HEK293 (cell line): ENCODE results near the gene ENO2.

Source experiments
- CTCF ChIA-PET: fragments of 350-600 bp; formaldehyde crosslinking; extraction: SDS; loops from one replicate; lab custom pipeline; 2021; ENCODE audit warnings: antibody characterized with exemption; lab: Yijun Ruan, JAX
- POLR2A ChIA-PET: fragments of 300-600 bp; formaldehyde crosslinking; extraction: SDS; loops from one replicate; lab custom pipeline; 2020; ENCODE audit warnings: antibody characterized with exemption, inconsistent platforms; lab: Yijun Ruan, JAX
- H3K27ac ChIP-seq: fragments of 200-500 bp; sonication (Bioruptor generic); 2 replicates; pipeline ENCODE4 v1.5.1; 2014; ENCODE audit warnings: low read depth, low read length, control low read depth, inconsistent platforms; ENCODE audit errors: extremely low read depth
- H3K36me3 ChIP-seq, 2 experiments: fragments of 200-500 bp in 1 of 2; sonication (Bioruptor generic) in 1 of 2; 1 replicate in 1 of 2; 2 replicates in 1 of 2; pipeline ENCODE4 v1.5.1; 2014 to 2017; ENCODE audit warnings: inconsistent platforms in 2 of 2, low read length in 2 of 2; ENCODE audit not compliant: control insufficient read depth in 2 of 2, insufficient read depth in 1 of 2
- H3K4me1 ChIP-seq: fragments of 200-500 bp; sonication (Bioruptor generic); 2 replicates; pipeline ENCODE4 v1.5.1; 2014; ENCODE audit warnings: mild to moderate bottlenecking, low read length, inconsistent platforms; ENCODE audit not compliant: control insufficient read depth, insufficient read depth
- H3K4me3 ChIP-seq: 2 replicates; pipeline ENCODE4 v1.5.1; 2011; ENCODE audit warnings: low read depth, mild to moderate bottlenecking, control low read depth, low read length, moderate library complexity
- H3K9me3 ChIP-seq: fragments of 200-500 bp; sonication (Bioruptor generic); 2 replicates; pipeline ENCODE4 v1.5.1; 2014; ENCODE audit warnings: low read depth, low read length, inconsistent platforms; ENCODE audit not compliant: control insufficient read depth, insufficient read depth
- HOXA7 ChIP-seq: sonication (generic); formaldehyde crosslinking; IDR thresholded peaks from 2 replicates; pipeline ENCODE4 v1.8.1; 2022; ENCODE audit warnings: missing genetic modification reagents, borderline replicate concordance
- KLF1 ChIP-seq: fragments of 450-650 bp; formaldehyde crosslinking; IDR thresholded peaks from 2 replicates; pipeline ENCODE4 v1.5.1; 2016; ENCODE audit warnings: missing biosample characterization, missing genetic modification characterization
- KLF16 ChIP-seq: fragments of 450-650 bp; formaldehyde crosslinking; IDR thresholded peaks from 2 replicates; pipeline ENCODE4 v1.5.1; 2017; ENCODE audit warnings: missing biosample characterization, missing genetic modification characterization
- KLF8 ChIP-seq: fragments of 450-650 bp; formaldehyde crosslinking; IDR thresholded peaks from 2 replicates; pipeline ENCODE4 v1.5.1; 2016; ENCODE audit warnings: missing biosample characterization, missing genetic modification characterization
- PRDM4 ChIP-seq: fragments of 450-650 bp; formaldehyde crosslinking; IDR thresholded peaks from 2 replicates; pipeline ENCODE4 v1.5.1; 2017; ENCODE audit warnings: missing biosample characterization, missing genetic modification characterization
- REPIN1 ChIP-seq: fragments of 450-650 bp; formaldehyde crosslinking; IDR thresholded peaks from 2 replicates; pipeline ENCODE4 v1.5.1; 2017; ENCODE audit warnings: missing biosample characterization, missing genetic modification characterization, low read depth
- SP7 ChIP-seq: fragments of 450-650 bp; formaldehyde crosslinking; IDR thresholded peaks from 2 replicates; pipeline ENCODE4 v1.5.1; 2016; ENCODE audit warnings: missing biosample characterization, missing genetic modification characterization
- WT1 ChIP-seq: fragments of 450-650 bp; formaldehyde crosslinking; IDR thresholded peaks from 2 replicates; pipeline ENCODE4 v1.5.1; 2016; ENCODE audit warnings: missing biosample characterization, missing genetic modification characterization
- ZBTB1 ChIP-seq: fragments of 450-650 bp; formaldehyde crosslinking; IDR thresholded peaks from 2 replicates; pipeline ENCODE4 v1.5.1; 2016; ENCODE audit warnings: missing biosample characterization, missing genetic modification characterization
- ZNF138 ChIP-seq: fragments of 450-650 bp; formaldehyde crosslinking; IDR thresholded peaks from 2 replicates; pipeline ENCODE4 v1.5.1; 2016; ENCODE audit warnings: missing biosample characterization, missing genetic modification characterization, borderline replicate concordance
- ZNF146 ChIP-seq: fragments of 450-650 bp; formaldehyde crosslinking; IDR thresholded peaks from 2 replicates; pipeline ENCODE4 v1.5.1; 2016; ENCODE audit warnings: missing biosample characterization, missing genetic modification characterization
- ZNF292 ChIP-seq: fragments of 450-650 bp; formaldehyde crosslinking; IDR thresholded peaks from 2 replicates; pipeline ENCODE4 v1.5.1; 2016; ENCODE audit warnings: low read depth, missing biosample characterization, missing genetic modification characterization, borderline replicate concordance
- ZNF302 ChIP-seq: fragments of 450-650 bp; formaldehyde crosslinking; IDR thresholded peaks from 2 replicates; pipeline ENCODE4 v1.5.1; 2016; ENCODE audit warnings: missing biosample characterization, missing genetic modification characterization, low read depth
- ZNF311 ChIP-seq: fragments of 450-650 bp; formaldehyde crosslinking; IDR thresholded peaks from 2 replicates; pipeline ENCODE4 v1.5.1; 2017; ENCODE audit warnings: missing biosample characterization, missing genetic modification characterization, borderline replicate concordance
- ZNF473 ChIP-seq: fragments of 450-650 bp; formaldehyde crosslinking; IDR thresholded peaks from 2 replicates; pipeline ENCODE4 v1.5.1; 2017; ENCODE audit warnings: missing biosample characterization, missing genetic modification characterization
- ZNF785 ChIP-seq: fragments of 450-650 bp; formaldehyde crosslinking; IDR thresholded peaks from 2 replicates; pipeline ENCODE4 v1.5.1; 2016; ENCODE audit warnings: missing biosample characterization, missing genetic modification characterization
- TF ChIP-seq, protein P1 (sequence below): fragments of 450-650 bp; formaldehyde crosslinking; IDR thresholded peaks from 2 replicates; pipeline ENCODE4 v1.5.1; 2017; ENCODE audit warnings: missing biosample characterization, missing genetic modification characterization

Gene ENO2

DNA sequence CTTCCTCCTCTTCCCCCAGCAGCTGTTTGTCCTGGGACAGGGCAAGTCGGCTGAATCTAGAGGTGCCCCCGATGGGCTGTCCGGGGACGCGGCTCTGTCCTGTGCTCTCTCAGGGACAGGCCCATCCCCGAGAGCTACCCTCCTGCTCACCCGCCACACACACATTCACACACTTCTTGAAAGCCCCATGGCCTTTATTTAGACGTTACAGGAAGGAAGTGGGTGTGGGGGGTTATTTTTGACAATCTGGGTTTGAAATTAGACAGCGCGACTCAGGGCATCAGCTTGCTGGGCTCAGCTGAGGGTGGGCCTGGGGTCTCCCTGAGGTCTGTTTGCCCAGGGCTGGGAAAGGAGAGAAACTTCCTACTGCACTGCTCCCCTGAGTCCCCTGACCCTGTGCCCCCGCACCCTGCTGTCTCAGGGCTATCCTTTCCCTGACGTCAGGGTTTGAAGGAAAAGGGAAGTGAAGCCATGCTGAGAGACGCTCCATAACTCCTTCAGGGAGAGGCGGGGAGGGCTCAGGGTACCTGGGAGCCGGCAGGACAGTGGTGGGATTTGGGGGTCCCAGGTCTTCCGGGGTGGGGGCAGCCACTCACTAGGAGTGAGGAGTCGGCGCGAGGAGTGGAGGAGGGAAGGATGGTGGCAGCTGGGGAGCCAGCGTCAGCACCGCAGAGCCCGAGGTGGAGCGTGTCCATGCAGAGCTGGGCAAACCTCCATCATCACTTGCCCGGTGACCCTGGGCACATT, 44.9 kb downstream of the ENO2 start:
- no peak for TF ChIP-seq KLF1 (tag by site-specific recombination)
- no peak for TF ChIP-seq ZNF473 (tag by site-specific recombination)
- no peak for TF ChIP-seq KLF8
- no peak for TF ChIP-seq ZNF292 (tag by site-specific recombination)
- no peak for TF ChIP-seq ZBTB1 (tag by site-specific recombination)
- TF ChIP-seq ZNF785, result no peak
- no peak for TF ChIP-seq SP7 (tag by site-specific recombination)
- TF ChIP-seq WT1 (tag by site-specific recombination), result no peak
- TF ChIP-seq, protein P1, sequence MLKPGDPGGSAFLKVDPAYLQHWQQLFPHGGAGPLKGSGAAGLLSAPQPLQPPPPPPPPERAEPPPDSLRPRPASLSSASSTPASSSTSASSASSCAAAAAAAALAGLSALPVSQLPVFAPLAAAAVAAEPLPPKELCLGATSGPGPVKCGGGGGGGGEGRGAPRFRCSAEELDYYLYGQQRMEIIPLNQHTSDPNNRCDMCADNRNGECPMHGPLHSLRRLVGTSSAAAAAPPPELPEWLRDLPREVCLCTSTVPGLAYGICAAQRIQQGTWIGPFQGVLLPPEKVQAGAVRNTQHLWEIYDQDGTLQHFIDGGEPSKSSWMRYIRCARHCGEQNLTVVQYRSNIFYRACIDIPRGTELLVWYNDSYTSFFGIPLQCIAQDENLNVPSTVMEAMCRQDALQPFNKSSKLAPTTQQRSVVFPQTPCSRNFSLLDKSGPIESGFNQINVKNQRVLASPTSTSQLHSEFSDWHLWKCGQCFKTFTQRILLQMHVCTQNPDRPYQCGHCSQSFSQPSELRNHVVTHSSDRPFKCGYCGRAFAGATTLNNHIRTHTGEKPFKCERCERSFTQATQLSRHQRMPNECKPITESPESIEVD (tag by site-specific recombination), result no peak
- TF ChIP-seq PRDM4, result no peak
- TF ChIP-seq ZNF146 (tag by site-specific recombination), result no peak
- POLR2A ChIA-PET, result interaction anchor here (0.7 to 3.2 kb wide), 4 partner anchors 13 to 92 kb away, joined by 3 to 22 read pairs (median 4); partner anchors contain the start of genes C12orf57, RNU7-1 and TPI1
- CTCF ChIA-PET, result interaction anchor here (6.6 to 7.7 kb wide), 2 partner anchors 14 to 35 kb away, joined by 52 to 138 read pairs; partner anchors contain the start of genes C12orf57 and RNU7-1
- Histone ChIP-seq H3K27ac (no peak overlapping the region), H3K36me3 (peaks cover 0 to 4% of the 10 kb centered on the region in 2 experiments; a peak in 1 of 3 replicates), H3K4me3 (no peak overlapping the region), H3K9me3 (no peaks in the 10 kb centered on the region), H3K4me1 (peaks cover 2% of the 10 kb centered on the region; the same call in 1 of the 2 replicates)

DNA sequence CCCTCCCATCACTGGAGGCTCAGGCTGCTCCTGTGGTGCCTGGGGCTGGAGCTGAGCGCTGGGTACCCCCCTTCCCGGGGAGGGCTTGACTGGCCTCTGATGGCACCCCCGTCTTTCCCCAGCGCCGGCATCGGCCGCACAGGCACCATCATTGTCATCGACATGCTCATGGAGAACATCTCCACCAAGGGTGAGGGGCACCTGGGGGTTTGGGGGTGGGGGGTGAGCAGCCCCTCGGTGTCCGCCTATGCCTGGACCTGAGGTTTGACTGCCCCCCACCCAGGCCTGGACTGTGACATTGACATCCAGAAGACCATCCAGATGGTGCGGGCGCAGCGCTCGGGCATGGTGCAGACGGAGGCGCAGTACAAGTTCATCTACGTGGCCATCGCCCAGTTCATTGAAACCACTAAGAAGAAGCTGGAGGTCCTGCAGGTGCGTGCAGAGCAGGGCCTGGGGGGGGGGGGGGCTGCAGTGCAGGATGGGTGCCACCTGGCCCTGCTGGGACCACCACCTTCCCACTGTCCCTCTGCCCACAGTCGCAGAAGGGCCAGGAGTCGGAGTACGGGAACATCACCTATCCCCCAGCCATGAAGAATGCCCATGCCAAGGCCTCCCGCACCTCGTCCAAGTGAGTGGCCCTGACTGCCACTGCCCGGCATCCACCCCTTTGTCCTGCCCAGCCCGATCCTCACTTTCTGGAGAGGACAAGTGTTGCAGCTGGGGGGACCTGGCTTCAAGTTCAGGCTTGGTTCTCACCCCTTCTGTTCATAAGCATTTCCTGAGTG, 45.6 kb downstream of the ENO2 start:
- TF ChIP-seq ZNF302 (tag by site-specific recombination) (no peak), WT1 (tag by site-specific recombination) (no peak), ZNF138 (tag by site-specific recombination) (no peak), REPIN1 (no peak), ZNF311 (tag by site-specific recombination) (no peak), HOXA7 (no peak), KLF16 (tag by site-specific recombination) (no peak)
- Histone ChIP-seq H3K9me3 (no peaks in the 10 kb centered on the region), H3K4me3 (no peak overlapping the region), H3K36me3 (peaks cover 0 to 12% of the 10 kb centered on the region in 2 experiments; a peak in 1 of 3 replicates), H3K27ac (no peak overlapping the region), H3K4me1 (peaks cover 2% of the 10 kb centered on the region; the same call in 1 of the 2 replicates)
- ChIA-PET CTCF (interaction anchor here (6.6 to 7.7 kb wide), 2 partner anchors 15 to 36 kb away, joined by 52 to 138 read pairs; partner anchors contain the start of genes C12orf57 and RNU7-1), POLR2A (interaction anchor here (0.7 to 3.2 kb wide), 3 partner anchors 14 to 16 kb away, joined by 3 to 22 read pairs (median 6); partner anchors contain the start of genes C12orf57 and RNU7-1)
